OCI-LY1 (cell line): Measurements from ENCODE around the gene PGAP6.

Source experiments
- H2AFZ ChIP-seq: fragments of 200-600 bp; sonication (generic), shearing (Covaris generic); 2 replicates; pipeline ENCODE4 v1.6.0; 2014; ENCODE audit warnings: antibody characterized with exemption, mild to moderate bottlenecking, low read length
- H3F3A ChIP-seq: fragments of 200-600 bp; sonication (generic), shearing (Covaris generic); 2 replicates; pipeline ENCODE4 v1.6.0; 2014; ENCODE audit warnings: mild to moderate bottlenecking, antibody characterized with exemption, low read length, moderate library complexity; ENCODE audit not compliant: insufficient read depth
- H3K27ac ChIP-seq: fragments of 200-600 bp; sonication (generic); 2 replicates; pipeline ENCODE4 v1.5.1; 2014; ENCODE audit warnings: low read length, mixed run types, mild to moderate bottlenecking, low read depth; ENCODE audit not compliant: poor library complexity, severe bottlenecking
- H3K27me3 ChIP-seq: fragments of 200-600 bp; sonication (generic); 2 replicates; pipeline ENCODE4 v1.6.0; 2014; ENCODE audit warnings: antibody characterized with exemption, mild to moderate bottlenecking, low read length, moderate library complexity; ENCODE audit not compliant: insufficient read depth
- H3K36me3 ChIP-seq: fragments of 200-600 bp; sonication (generic); 2 replicates; pipeline ENCODE4 v1.6.1; 2014; ENCODE audit warnings: mild to moderate bottlenecking, antibody characterized with exemption, low read length, moderate library complexity, mixed read lengths; ENCODE audit not compliant: insufficient read depth
- H3K4me1 ChIP-seq: fragments of 200-600 bp; sonication (generic); 2 replicates; pipeline ENCODE4 v1.5.1; 2014; ENCODE audit warnings: mild to moderate bottlenecking, low read length, moderate library complexity; ENCODE audit not compliant: insufficient read depth, severe bottlenecking
- H3K4me2 ChIP-seq: fragments of 200-600 bp; sonication (generic), shearing (Covaris generic); 2 replicates; pipeline ENCODE4 v1.6.1; 2014; ENCODE audit warnings: low read length
- H3K4me3 ChIP-seq: fragments of 200-600 bp; sonication (generic); 2 replicates; pipeline ENCODE4 v1.5.1; 2014; ENCODE audit warnings: low read length, low read depth, mild to moderate bottlenecking, mixed read lengths; ENCODE audit not compliant: poor library complexity, severe bottlenecking
- H3K79me2 ChIP-seq: fragments of 200-600 bp; shearing (Covaris generic); 2 replicates; pipeline ENCODE4 v1.6.1; 2016; ENCODE audit warnings: mixed run types, low read length, mixed read lengths; ENCODE audit not compliant: insufficient read depth
- H3K9ac ChIP-seq: fragments of 200-600 bp; sonication (generic), shearing (Covaris generic); 2 replicates; pipeline ENCODE4 v1.6.1; 2014; ENCODE audit warnings: mild to moderate bottlenecking, low read length, mixed read lengths
- H3K9me2 ChIP-seq: fragments of 200-600 bp; sonication (generic), shearing (Covaris generic); 2 replicates; pipeline ENCODE4 v1.6.1; 2014; ENCODE audit warnings: low read depth, mild to moderate bottlenecking, low read length, mixed read lengths
- H3K9me3 ChIP-seq: fragments of 200-600 bp; shearing (Covaris generic); 2 replicates; pipeline ENCODE4 v1.6.1; 2014; ENCODE audit warnings: low read length, mixed read lengths
- H4K20me1 ChIP-seq: fragments of 200-600 bp; sonication (generic), shearing (Covaris generic); 2 replicates; pipeline ENCODE4 v1.6.0; 2016; ENCODE audit warnings: mild to moderate bottlenecking, low read length; ENCODE audit not compliant: insufficient read depth
- EZH2 ChIP-seq: fragments of 200-600 bp; sonication (generic), shearing (Covaris generic); IDR thresholded peaks from 2 replicates; pipeline ENCODE4 v1.8.0; 2017; ENCODE audit warnings: borderline replicate concordance, mixed run types, mild to moderate bottlenecking, antibody characterized with exemption, low read length, moderate library complexity, mixed read lengths
- TF ChIP-seq, protein P1 (sequence below): fragments of 200-600 bp; sonication (generic), shearing (Covaris generic); IDR thresholded peaks from 2 replicates; pipeline ENCODE4 v1.5.1; 2017; ENCODE audit warnings: mild to moderate bottlenecking, antibody characterized with exemption, low read length, moderate library complexity, mixed read lengths

Gene PGAP6, protein sequence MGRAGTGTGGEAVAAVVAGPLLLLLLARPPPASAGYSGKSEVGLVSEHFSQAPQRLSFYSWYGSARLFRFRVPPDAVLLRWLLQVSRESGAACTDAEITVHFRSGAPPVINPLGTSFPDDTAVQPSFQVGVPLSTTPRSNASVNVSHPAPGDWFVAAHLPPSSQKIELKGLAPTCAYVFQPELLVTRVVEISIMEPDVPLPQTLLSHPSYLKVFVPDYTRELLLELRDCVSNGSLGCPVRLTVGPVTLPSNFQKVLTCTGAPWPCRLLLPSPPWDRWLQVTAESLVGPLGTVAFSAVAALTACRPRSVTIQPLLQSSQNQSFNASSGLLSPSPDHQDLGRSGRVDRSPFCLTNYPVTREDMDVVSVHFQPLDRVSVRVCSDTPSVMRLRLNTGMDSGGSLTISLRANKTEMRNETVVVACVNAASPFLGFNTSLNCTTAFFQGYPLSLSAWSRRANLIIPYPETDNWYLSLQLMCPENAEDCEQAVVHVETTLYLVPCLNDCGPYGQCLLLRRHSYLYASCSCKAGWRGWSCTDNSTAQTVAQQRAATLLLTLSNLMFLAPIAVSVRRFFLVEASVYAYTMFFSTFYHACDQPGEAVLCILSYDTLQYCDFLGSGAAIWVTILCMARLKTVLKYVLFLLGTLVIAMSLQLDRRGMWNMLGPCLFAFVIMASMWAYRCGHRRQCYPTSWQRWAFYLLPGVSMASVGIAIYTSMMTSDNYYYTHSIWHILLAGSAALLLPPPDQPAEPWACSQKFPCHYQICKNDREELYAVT

DNA sequence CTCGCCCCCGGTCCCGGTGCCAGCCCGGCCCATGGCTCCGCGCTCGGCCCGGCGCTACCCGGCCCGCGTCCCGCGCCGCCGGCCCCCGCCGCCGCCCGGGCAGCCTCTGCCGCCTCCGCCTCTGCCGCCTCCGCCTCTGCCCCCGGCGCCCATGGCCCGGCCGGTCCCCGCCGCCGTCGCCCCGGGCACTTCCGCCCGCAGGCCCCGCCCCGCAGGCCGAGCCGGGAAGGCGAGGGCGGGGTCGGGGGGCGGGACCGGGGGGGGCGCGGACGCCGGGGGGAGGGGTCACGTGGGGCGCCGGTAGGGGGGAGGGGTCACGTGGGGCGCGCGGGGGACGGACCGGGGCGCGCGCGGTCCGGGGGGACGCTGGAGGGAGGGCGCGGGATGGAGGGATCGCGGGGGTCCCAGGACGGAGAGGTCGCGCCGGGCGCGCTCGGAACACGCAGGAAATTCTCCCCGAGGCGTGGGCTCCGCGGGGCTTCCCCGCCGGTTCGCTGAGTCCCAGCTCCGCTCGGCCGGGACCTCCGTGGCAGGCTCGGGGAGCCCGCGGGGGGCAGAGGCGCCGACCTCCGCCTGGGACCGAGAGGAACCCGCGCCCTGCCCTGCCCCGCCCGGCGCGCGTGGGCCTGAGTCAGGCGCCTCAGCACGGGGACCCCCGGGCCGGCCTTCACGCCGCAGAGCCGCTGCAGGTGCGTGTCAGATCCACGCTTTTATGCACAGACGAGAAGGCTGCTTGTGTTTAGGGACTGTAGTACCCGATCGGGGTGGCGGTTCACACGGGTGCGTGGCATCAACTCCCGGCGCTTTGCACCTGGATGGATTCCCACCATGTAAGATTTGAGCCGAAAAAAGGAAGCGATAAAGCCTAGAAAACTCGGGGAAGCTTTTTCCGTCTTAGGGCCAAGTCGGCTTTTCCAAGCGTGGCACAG lies at the start of gene PGAP6:
PGAP6 (minus strand) TSS at position 190 of the 929 bp plus-strand sequence; CDS start at position 33, 157 bp downstream.
- H4K20me1 ChIP-seq: no peaks in the 10 kb centered on the region
- H3K9me2 ChIP-seq: no peaks in the 10 kb centered on the region
- H3K79me2 ChIP-seq: no peaks in the 10 kb centered on the region
- peak within 1 kb of the TSS; percentile 96 for H3K4me2 ChIP-seq
- peak within 1 kb of the TSS; percentile 97 for H3K9ac ChIP-seq
- H3K9me3 ChIP-seq: no peaks in the 10 kb centered on the region
- no peaks in the 10 kb centered on the region for H3K27me3 ChIP-seq
- TF ChIP-seq, protein P1, sequence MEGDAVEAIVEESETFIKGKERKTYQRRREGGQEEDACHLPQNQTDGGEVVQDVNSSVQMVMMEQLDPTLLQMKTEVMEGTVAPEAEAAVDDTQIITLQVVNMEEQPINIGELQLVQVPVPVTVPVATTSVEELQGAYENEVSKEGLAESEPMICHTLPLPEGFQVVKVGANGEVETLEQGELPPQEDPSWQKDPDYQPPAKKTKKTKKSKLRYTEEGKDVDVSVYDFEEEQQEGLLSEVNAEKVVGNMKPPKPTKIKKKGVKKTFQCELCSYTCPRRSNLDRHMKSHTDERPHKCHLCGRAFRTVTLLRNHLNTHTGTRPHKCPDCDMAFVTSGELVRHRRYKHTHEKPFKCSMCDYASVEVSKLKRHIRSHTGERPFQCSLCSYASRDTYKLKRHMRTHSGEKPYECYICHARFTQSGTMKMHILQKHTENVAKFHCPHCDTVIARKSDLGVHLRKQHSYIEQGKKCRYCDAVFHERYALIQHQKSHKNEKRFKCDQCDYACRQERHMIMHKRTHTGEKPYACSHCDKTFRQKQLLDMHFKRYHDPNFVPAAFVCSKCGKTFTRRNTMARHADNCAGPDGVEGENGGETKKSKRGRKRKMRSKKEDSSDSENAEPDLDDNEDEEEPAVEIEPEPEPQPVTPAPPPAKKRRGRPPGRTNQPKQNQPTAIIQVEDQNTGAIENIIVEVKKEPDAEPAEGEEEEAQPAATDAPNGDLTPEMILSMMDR: no peak
- no peak for TF ChIP-seq EZH2
- H3K27ac ChIP-seq: peak within 1 kb of the TSS; percentile 91
- peaks cover 4% of the 10 kb centered on the region for H3K36me3 ChIP-seq
- no peaks in the 10 kb centered on the region for H3F3A ChIP-seq
- H3K4me1 ChIP-seq: peaks cover 40% of the 10 kb centered on the region
- no peak within 1 kb of the TSS for H2AFZ ChIP-seq
- H3K4me3 ChIP-seq: peak within 1 kb of the TSS; percentile 98

DNA sequence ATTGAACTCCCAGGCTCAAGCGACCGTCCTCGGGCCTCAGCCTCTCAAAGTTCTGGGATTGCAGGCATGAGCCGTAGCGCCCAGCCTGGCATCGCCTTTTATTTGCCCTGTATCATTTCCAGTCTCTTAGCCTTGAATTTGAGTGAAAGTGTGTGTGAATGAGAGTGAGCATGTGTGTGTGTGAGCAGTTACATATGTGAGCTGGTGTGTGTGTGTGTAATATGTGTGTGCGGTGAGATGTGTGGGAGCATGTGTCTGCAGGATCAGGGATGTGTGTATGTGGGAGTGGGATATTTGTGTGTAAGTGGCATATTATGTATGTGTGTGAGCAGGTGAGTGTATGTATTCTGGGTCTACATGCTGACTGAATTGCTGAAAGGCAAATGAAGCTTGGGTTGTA lies 49.1 kb upstream of the PGAP6 start:
- H3K4me1 ChIP-seq: peaks cover 14% of the 10 kb centered on the region
- no peak overlapping the region for H3K9ac ChIP-seq
- no peaks in the 10 kb centered on the region for H3F3A ChIP-seq
- no peak overlapping the region for H3K4me3 ChIP-seq
- H2AFZ ChIP-seq: no peak overlapping the region
- no peaks in the 10 kb centered on the region; the same call in 1 of the 2 replicates for H3K36me3 ChIP-seq
- no peaks in the 10 kb centered on the region for H3K9me3 ChIP-seq
- TF ChIP-seq, protein P1: no peak
- TF ChIP-seq EZH2: no peak
- no peak overlapping the region for H3K4me2 ChIP-seq
- H3K27me3 ChIP-seq: peaks cover 8% of the 10 kb centered on the region
- no peaks in the 10 kb centered on the region for H3K79me2 ChIP-seq
- H3K27ac ChIP-seq: no peak overlapping the region
- no peaks in the 10 kb centered on the region for H3K9me2 ChIP-seq
- no peaks in the 10 kb centered on the region for H4K20me1 ChIP-seq

- peak overlapping the region; percentile 68; the same call in 1 of the 2 replicates for H3K9ac ChIP-seq
- no peak for TF ChIP-seq EZH2
- TF ChIP-seq, protein P1: no peak
- H3K27me3 ChIP-seq: peaks cover 8% of the 10 kb centered on the region
- H3K27ac ChIP-seq: no peak overlapping the region
- H3K9me3 ChIP-seq: no peaks in the 10 kb centered on the region
- no peaks in the 10 kb centered on the region for H4K20me1 ChIP-seq
- H3K4me3 ChIP-seq: peak overlapping the region; percentile 71
- no peaks in the 10 kb centered on the region for H3K9me2 ChIP-seq
- H3F3A ChIP-seq: no peaks in the 10 kb centered on the region
- peak overlapping the region; percentile 89 for H3K4me2 ChIP-seq
- H3K79me2 ChIP-seq: no peaks in the 10 kb centered on the region
- peaks cover 29% of the 10 kb centered on the region for H3K4me1 ChIP-seq
- H3K36me3 ChIP-seq: no peaks in the 10 kb centered on the region; the same call in 1 of the 2 replicates
- no peak overlapping the region for H2AFZ ChIP-seq
Measured at GRCh38 chr16:427250-427649, 45.5 kb upstream of the PGAP6 start.
